GM18508 (cell line): ENCODE data around the gene DAPK2.

Experiments used
- ATAC-seq: cut with Tn5 transposase; IDR thresholded peaks from one replicate; pipeline ENCODE4 v1.9.1; 2021; ENCODE audit warnings: moderate number of reproducible peaks; ENCODE audit not compliant: insufficient read depth, unreplicated experiment

The DAPK2 gene

GRCh38 chr15:64000183-64000951, 45.9 kb downstream of the DAPK2 start:
- ATAC-seq: no peak

GRCh38 chr15:63999177-63999576, 47.1 kb downstream of the DAPK2 start:
- no peak for ATAC-seq

GRCh38 chr15:63998489-63998888, 47.8 kb downstream of the DAPK2 start:
- no peak for ATAC-seq

GRCh38 chr15:63997715-63998442, 48.4 kb downstream of the DAPK2 start:
- ATAC-seq: no peak

GRCh38 chr15:63996794-63997357, 49.4 kb downstream of the DAPK2 start:
- no peak for ATAC-seq

GRCh38 chr15:63995789-63996188, 50.5 kb downstream of the DAPK2 start:
- ATAC-seq: no peak

- no peak for ATAC-seq
These were observed 52.1 kb downstream of the DAPK2 start for GRCh38 chr15:63994073-63994600.

- no peak for ATAC-seq
These were observed 54.0 kb downstream of the DAPK2 start for GRCh38 chr15:63992300-63992699.

- ATAC-seq: no peak
These were observed 54.6 kb downstream of the DAPK2 start for GRCh38 chr15:63991706-63992105.

- no peak for ATAC-seq
These were observed 55.8 kb downstream of the DAPK2 start for GRCh38 chr15:63990454-63990853.

GRCh38 chr15:63987796-63988378, 58.4 kb downstream of the DAPK2 start:
- no peak for ATAC-seq

- peak; percentile 49 for ATAC-seq
These were observed 59.4 kb downstream of the DAPK2 start for GRCh38 chr15:63986751-63987341.

- ATAC-seq: no peak
These were observed 60.1 kb downstream of the DAPK2 start for GRCh38 chr15:63986185-63986680.

GRCh38 chr15:63985221-63986184, 60.8 kb downstream of the DAPK2 start:
- no peak for ATAC-seq

- no peak for ATAC-seq
These were observed 62.0 kb downstream of the DAPK2 start for GRCh38 chr15:63984331-63984730.

GRCh38 chr15:63983061-63983711, 63.1 kb downstream of the DAPK2 start:
- ATAC-seq: no peak

- no peak for ATAC-seq
These were observed 63.9 kb downstream of the DAPK2 start for GRCh38 chr15:63982381-63982854.

GRCh38 chr15:63981596-63982320, 64.5 kb downstream of the DAPK2 start:
- no peak for ATAC-seq
